IPS DF 6.9 (cell line): ENCODE measurements around the gene SETD1B.
"Not testable (repeated sequence)": the region's sequence is repeated elsewhere in the genome, so short reads cannot be mapped to it uniquely, and the experiment has no call there.

Source experiments
- DNase-seq: peaks from one replicate; pipeline ENCODE4 v3.0.0-alpha.2; 2013; ENCODE audit warnings: low read depth, low spot score
- H3K27ac ChIP-seq: one replicate; pipeline ENCODE4 v1.5.1; 2013; ENCODE audit warnings: low read length, control low read depth
- H3K27me3 ChIP-seq: 2 replicates; pipeline ENCODE4 v1.6.1; 2013; ENCODE audit warnings: mild to moderate bottlenecking, low read length; ENCODE audit not compliant: control insufficient read depth, insufficient read depth
- H3K36me3 ChIP-seq: 2 replicates; pipeline ENCODE4 v1.6.1; 2013; ENCODE audit warnings: low read length; ENCODE audit not compliant: control insufficient read depth, insufficient read depth
- H3K4me1 ChIP-seq: 2 replicates; pipeline ENCODE4 v1.6.1; 2013; ENCODE audit warnings: low read length; ENCODE audit not compliant: control insufficient read depth, insufficient read depth
- H3K4me3 ChIP-seq: 2 replicates; pipeline ENCODE4 v1.5.1; 2013; ENCODE audit warnings: mild to moderate bottlenecking, low read length
- H3K9me3 ChIP-seq: 2 replicates; pipeline ENCODE4 v1.6.1; 2013; ENCODE audit warnings: low read length, inconsistent platforms; ENCODE audit not compliant: control insufficient read depth, insufficient read depth
- WGBS: extraction: QIAGEN DNeasy Blood & Tissue Kit; methylation state at CpG from one replicate; pipeline ENCODE4 v1.1.7; 2013; ENCODE audit warnings: mixed read lengths, missing lambda C conversion rate; ENCODE audit not compliant: insufficient read length, insufficient coverage; 5-methylcytosine and 5-hydroxymethylcytosine counted together

SETD1B gene

DNA sequence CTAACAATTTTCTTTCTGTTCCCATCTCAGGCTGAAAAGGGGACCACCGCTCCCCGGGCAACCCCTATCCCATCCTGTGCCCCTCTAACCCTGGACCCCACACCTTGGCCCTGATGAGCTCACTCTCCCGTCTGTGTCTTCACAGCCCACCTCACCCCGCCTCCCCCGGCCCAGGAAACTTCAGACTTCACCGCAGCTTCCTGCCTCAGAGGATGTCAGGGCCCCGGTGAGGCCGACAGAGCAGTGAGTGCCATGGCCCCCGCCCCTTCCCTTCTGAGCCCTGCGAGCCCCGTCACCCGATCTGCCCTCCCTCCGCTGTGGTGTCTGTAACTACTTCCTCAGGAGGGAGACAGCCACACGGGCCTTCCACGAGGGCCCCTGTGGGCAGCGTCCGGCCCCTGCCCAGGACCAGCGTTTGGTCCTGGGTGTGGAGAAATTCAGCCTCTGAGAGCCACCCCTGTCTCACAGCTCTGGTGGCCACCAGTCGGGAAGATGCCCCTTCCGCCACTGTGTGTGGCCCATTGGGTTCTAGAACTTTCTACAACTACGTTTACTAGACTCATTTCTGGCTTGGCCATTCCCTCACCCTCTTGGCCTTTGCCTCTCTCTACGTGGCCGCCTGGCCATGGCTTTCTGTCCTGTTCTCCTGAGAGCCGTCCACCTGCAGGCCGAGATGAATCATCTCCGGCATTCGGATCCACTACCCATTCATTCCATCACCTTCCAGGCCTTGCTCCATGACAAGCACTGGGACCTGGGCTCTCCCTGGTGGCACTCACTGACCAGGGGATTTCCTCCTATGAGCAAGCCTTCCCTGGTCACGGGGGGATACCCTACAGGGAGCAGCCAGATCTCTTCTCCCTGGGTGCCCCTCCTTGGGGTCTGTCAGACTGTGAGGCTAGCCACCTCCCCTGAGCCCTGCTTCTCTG lies 13.7 kb upstream of the SETD1B start:
- no peaks in the 10 kb centered on the region; the same call in 1 of the 2 replicates for H3K4me1 ChIP-seq
- no peak for DNase-seq
- WGBS = no CpG with 5 or more reads among the region's 28 CpGs
- no peaks in the 10 kb centered on the region for H3K36me3 ChIP-seq
- H3K9me3 ChIP-seq = no peaks in the 10 kb centered on the region
- no peak overlapping the region for H3K27ac ChIP-seq
- no peaks in the 10 kb centered on the region for H3K27me3 ChIP-seq
- no peak overlapping the region for H3K4me3 ChIP-seq

DNA sequence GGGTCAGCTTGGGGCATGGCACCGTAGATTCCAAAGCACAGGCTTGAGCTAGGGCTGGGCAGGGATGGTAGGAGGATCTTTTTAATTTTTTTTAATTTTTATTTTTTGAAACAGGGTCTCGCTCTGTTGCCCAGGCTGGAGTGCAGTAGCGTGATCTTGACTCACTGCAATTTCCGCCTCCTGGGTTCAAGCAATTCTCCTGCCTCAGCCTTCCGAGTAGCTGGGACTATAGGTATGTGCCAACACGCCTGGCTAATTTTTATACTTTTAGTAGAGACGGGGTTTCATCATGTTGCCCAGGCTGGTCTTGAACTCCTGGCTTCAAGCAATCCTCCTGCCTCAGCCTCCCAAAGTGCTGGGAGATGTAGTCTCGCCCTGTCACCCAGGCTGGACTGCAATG lies 13.0 kb upstream of the SETD1B start:
- H3K4me1 ChIP-seq, H3K36me3 ChIP-seq, DNase-seq, H3K9me3 ChIP-seq, H3K4me3 ChIP-seq, H3K27me3 ChIP-seq, H3K27ac ChIP-seq: not testable (repeated sequence)
- no CpG with 5 or more reads among the region's 8 CpGs for WGBS

DNA sequence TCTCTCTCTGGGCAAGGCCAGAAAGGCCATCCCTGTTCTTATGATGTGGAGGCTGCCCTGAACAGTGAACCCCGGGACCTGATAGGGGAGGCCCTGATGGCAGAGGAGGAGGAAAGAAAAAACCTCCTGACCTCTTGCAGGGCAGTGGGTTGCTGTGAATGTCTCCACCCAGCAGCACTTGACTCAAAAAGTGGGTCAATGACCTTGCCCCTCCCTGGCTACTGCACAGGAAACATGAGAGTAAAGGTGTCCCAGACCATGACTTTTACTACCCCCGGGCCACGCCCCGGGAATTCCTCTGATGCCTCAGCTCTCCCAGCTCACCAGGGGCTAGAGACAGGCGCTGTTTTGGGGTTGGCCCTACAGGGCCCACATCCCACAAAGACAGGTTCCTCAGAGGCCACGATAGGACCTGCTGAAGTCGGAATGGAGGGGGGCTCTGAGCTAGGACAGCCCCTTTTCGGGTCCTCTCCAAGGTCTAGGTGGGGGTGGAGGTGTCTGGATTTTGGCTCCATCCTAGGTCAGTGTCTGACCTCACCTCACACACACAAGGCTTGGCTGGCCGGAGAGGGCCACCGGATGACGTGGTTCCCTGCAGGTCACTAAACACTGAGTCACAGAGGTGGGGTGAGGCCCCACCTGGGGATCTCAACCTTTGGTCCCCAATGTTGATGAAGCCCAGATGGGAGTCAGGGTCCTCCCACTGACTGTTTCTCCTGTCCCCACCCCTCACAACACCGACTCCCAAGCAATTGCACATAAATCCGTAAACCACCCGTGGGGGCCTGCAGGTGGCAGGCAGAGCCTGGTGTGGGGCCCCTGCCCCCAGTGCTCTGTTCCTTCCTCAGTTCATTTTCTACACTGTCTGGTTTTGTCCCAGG lies 11.9 kb upstream of the SETD1B start:
- Histone ChIP-seq H3K27me3 (no peaks in the 10 kb centered on the region), H3K4me3 (no peak overlapping the region), H3K9me3 (no peaks in the 10 kb centered on the region), H3K36me3 (peaks cover 4% of the 10 kb centered on the region), H3K4me1 (peaks cover 2% of the 10 kb centered on the region), H3K27ac (no peak overlapping the region)
- no CpG with 5 or more reads among the region's 14 CpGs for WGBS
- DNase-seq = no peak

DNA sequence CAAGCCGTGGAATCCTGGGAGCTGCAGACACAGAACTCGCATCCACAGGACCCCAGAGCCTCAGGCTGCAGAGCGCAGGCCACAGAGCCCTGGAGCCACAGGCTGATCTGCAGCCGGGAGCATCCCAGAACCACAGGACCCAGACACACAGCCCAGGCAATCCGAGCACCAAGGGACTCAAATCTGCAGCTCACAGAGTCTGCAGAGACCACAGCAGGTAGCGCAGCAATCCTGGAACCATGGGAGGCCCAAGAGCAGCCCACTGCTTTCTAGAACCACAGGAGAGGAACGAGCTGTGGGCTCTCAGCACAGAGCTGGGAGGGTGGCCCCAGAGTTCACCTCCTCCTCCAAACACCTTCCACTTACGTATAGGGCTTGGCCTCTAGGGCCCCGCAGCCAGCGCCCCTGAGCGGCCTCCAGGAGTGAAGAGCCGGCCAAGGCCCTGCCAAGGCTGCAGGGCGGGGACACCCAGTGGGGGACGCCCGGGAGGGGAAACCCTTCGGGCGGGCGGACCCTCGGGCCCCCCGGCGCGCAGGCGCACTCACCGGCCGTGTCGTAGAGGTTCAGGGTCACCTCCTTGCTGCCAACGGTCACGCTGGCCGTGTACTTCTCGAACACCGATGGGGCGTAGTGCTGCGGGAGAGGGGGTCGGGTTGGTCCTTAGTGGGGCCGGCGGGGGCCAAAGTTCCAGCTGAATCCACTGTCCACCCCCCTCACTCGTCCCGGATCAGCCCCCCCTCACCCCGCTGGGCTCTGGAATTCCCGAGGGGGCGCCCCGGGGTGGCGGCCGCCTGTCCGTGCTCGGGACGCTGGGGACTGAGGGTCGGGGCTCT lies 11.0 kb upstream of the SETD1B start:
- peaks cover 4% of the 10 kb centered on the region for H3K36me3 ChIP-seq
- no peak overlapping the region for H3K27ac ChIP-seq
- H3K4me3 ChIP-seq = peak overlapping the region; percentile 84
- no peak for DNase-seq
- H3K9me3 ChIP-seq = no peaks in the 10 kb centered on the region
- no peaks in the 10 kb centered on the region for H3K27me3 ChIP-seq
- peaks cover 8% of the 10 kb centered on the region for H3K4me1 ChIP-seq
- no CpG with 5 or more reads among the region's 48 CpGs for WGBS

DNA sequence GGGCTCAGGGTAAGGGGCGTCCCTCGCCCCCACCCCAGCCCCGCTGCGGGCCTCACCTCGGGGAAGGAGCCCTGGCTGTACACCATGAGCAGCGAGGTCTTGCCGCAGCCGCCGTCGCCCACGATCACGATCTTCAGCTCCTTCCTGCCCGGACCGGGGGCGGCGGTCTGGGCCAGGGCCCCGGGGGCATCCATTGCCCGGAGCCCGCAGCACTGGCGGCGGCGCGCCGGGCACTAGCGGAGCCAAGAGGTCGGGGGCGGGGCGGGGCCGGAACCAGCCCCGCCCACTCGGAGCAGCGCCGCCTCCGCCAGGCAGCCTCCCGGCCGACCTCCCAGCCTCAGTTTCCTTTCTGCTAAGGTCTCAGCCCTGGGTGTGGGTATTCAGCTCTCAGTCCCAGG lies 10.4 kb upstream of the SETD1B start, which contains the start of gene RHOF:
Gene RHOF (minus strand): TSS at position 249 of the 398 bp plus-strand sequence. CDS start 55 bp downstream, at position 194.
- H3K4me3 ChIP-seq = peak within 1 kb of the TSS; percentile 84
- peaks cover 10% of the 10 kb centered on the region for H3K4me1 ChIP-seq
- DNase-seq = no peak

DNA sequence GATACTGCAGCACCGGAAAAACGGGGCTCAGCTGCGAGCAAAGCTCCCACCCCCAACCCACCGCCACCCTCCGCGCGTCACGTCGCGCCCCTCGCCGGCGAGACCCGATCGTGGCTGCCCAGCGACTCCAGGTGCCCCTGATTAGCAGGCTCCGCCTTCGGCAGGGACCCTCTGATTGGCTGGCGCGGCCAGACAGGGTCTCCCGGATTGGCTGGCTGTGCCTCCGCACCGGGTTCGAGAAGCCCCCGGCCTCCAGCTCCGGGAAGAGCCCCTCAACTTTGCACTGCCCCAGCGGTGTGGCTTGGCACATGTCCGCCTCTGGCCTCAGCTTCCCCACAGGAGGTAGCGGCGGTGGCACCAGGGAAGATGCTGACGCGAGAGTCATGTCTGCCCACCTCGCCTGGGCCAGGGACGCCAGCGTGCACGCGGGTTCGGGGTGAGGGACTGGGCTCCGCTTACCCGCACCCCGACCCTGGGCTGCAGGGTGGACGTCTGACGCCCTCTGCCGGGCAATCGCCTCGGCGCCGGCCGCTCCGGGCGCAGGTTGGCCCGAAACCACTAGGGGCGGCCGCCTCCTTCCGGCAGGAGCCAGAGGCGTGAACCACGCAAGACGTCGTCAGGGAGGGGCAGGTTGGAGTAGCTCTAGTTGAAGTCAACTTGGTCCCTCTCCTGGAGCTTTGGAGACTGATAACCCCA lies 9.8 kb upstream of the SETD1B start:
- no CpG with 5 or more reads among the region's 59 CpGs for WGBS
- H3K27me3 ChIP-seq = no peaks in the 10 kb centered on the region
- peaks cover 11% of the 10 kb centered on the region for H3K4me1 ChIP-seq

More for the DNA sequence above, 10.4 kb upstream of the SETD1B start, which contains the start of gene RHOF:
- Histone ChIP-seq H3K27ac (no peak within 1 kb of the TSS), H3K9me3 (no peaks in the 10 kb centered on the region), H3K36me3 (peaks cover 4% of the 10 kb centered on the region), H3K27me3 (no peaks in the 10 kb centered on the region)
- no CpG with 5 or more reads among the region's 36 CpGs for WGBS

DNA sequence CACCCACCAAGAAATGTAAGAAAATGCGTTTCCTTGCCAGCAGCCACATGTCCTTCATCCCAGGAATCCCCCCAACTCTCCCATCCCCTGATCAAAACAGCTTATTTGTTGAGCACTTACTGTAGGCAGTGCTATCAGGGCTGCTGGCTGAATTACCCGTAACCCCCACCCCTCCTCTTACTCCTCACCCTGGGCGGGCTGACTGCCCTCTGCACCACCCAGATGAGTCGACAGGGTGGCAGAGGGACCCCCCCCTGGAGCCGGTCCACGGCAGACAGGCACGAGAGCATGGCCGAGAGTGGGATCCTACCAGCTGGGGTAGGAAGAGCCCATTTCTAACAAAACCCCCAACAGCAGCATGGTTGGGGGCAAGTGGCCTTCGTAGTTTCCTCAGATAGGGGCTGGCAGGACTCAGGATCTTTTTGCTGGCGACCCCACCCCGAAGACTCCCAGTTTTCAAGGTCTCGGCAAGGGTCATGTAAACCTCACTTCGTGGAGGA lies 9.2 kb upstream of the SETD1B start:
- H3K27ac ChIP-seq = no peak overlapping the region
- H3K9me3 ChIP-seq = no peaks in the 10 kb centered on the region
- H3K4me1 ChIP-seq = peaks cover 11% of the 10 kb centered on the region
- peaks cover 4% of the 10 kb centered on the region for H3K36me3 ChIP-seq
- H3K27me3 ChIP-seq = no peaks in the 10 kb centered on the region
- no CpG with 5 or more reads among the region's 13 CpGs for WGBS
- no peak for DNase-seq
- H3K4me3 ChIP-seq = no peak overlapping the region

More for the DNA sequence above, 9.8 kb upstream of the SETD1B start:
- peak overlapping the region; percentile 84; the same call in 1 of the 2 replicates for H3K4me3 ChIP-seq
- peaks cover 4% of the 10 kb centered on the region for H3K36me3 ChIP-seq
- H3K9me3 ChIP-seq = no peaks in the 10 kb centered on the region
- DNase-seq = no peak
- H3K27ac ChIP-seq = no peak overlapping the region

DNA sequence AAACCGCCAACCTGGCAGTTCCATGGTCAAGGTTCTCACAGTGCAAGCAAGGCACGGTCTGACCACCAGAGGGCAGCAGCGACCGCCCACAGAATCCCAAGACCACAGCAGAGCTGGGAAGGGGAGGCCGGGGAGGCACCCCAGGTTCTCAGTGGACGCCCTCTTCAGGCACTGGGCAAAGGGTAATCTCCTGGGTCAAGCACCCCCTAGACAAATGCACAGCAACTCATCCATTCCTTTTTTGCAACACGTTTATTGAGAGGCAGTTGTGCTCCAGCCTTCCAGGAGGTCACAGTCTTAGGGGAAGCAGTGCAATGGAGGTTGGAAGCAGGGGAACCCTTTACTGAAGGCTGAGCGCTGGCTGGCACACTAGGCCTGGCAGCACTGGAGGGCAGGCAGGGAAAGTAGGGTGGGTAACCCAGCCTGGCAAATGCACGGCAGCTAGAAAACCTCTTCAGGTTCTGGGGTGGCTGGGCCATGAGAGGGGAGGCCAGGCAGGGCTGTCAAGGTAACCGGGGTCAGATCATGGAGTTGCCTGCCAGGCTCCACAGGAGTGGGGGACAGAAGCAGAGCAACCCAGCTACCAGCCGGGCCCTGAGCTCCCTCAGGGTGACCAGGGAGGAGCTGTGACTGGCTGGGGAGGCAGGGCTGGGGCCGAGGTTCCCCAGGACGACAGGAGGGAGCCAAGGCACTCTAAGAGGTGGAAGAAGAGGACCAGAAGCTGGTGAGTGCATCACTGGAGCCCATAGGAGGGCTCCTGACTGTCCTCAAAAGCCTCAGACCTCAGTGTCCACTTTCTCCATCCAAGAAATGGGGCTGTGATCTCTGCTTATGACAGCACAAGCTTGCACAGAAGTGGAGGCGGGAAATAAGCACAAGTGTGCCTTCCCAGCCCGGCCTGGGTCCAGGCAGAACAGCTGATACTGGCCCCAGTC lies 8.5 kb upstream of the SETD1B start:
- no peaks in the 10 kb centered on the region for H3K27me3 ChIP-seq
- DNase-seq = no peak
- H3K27ac ChIP-seq = no peak overlapping the region
- no peak overlapping the region for H3K4me3 ChIP-seq
- H3K4me1 ChIP-seq = peaks cover 11% of the 10 kb centered on the region
- H3K36me3 ChIP-seq = peaks cover 4% of the 10 kb centered on the region
- WGBS = no CpG with 5 or more reads among the region's 15 CpGs
- no peaks in the 10 kb centered on the region for H3K9me3 ChIP-seq
